Gastroesophageal sphincter (tissue), 4 donors: ENCODE results near the gene GABRR3. TPM values are rescaled to one million over a fixed set of nuclear protein-coding genes. Genes with fewer than 3 reads are reported as not detected.

ENCODE experiments used
- ATAC-seq: fragments of 150-250 bp; one replicate; pipeline ENCODE4 v1.9.1; 2016; ENCODE audit warnings: mild to moderate bottlenecking, moderate library complexity
- H3K27ac ChIP-seq, 4 donors: fragments of 200-600 bp; sonication (generic) in 3 of 4; 1 replicate in 3 of 4; 2 replicates in 1 of 4; pipeline ENCODE4 v1.5.1; 2016 to 2019
- H3K27me3 ChIP-seq: fragments of 200-600 bp; sonication (generic); one replicate; pipeline ENCODE4 v1.5.1; 2019
- H3K36me3 ChIP-seq, 2 donors: fragments of 200-600 bp; sonication (generic); one replicate each; pipeline ENCODE4 v1.5.1; 2019; ENCODE audit warnings: control low read depth in 1 of 2
- H3K4me1 ChIP-seq, 3 donors: fragments of 200-600 bp; sonication (generic); 1 replicate in 2 of 3; 2 replicates in 1 of 3; pipeline ENCODE4 v1.5.1; 2016 to 2019; ENCODE audit warnings: control low read depth in 2 of 3
- H3K4me3 ChIP-seq, 2 donors: fragments of 200-600 bp; sonication (generic); one replicate each; pipeline ENCODE4 v1.5.1; 2019; ENCODE audit warnings: mild to moderate bottlenecking in 1 of 2, moderate library complexity in 1 of 2
- H3K9me3 ChIP-seq, 3 donors: fragments of 200-600 bp; sonication (generic); one replicate each; pipeline ENCODE4 v1.5.1; 2017 to 2019; ENCODE audit warnings: control low read depth in 2 of 3
- CTCF ChIP-seq, 4 experiments: fragments of 200-600 bp in 2 of 4; fragments of 450-650 bp in 2 of 4; sonication (generic) in 1 of 4; IDR thresholded peaks; one replicate each; pipeline ENCODE4 v1.5.1; 2017 to 2019; ENCODE audit warnings: antibody characterized with exemption in 4 of 4, mild to moderate bottlenecking in 2 of 4, moderate library complexity in 2 of 4
- EP300 ChIP-seq: sonication (generic); formaldehyde crosslinking; IDR thresholded peaks from one replicate; pipeline ENCODE4 v1.6.1; 2017; ENCODE audit warnings: antibody characterized with exemption, mild to moderate bottlenecking
- POLR2A ChIP-seq, 2 donors: fragments of 450-650 bp; IDR thresholded peaks; one replicate each; pipeline ENCODE4 v1.6.1; 2017; ENCODE audit warnings: antibody characterized with exemption in 2 of 2, mild to moderate bottlenecking in 2 of 2, moderate library complexity in 1 of 2
- POLR2AphosphoS5 ChIP-seq: sonication (generic); formaldehyde crosslinking; IDR thresholded peaks from one replicate; pipeline ENCODE4 v1.6.1; 2017; ENCODE audit warnings: antibody characterized with exemption
- WGBS, 2 donors: methylation state at CpG; one replicate each; pipeline ENCODE4 v1.1.5; 2018; ENCODE audit warnings: low coverage in 1 of 2; 5-methylcytosine and 5-hydroxymethylcytosine counted together
- total RNA-seq, 4 donors: library from RNA; depleted of rRNA; stranded (reverse); fragments of >200 nt; gene quantifications; one replicate each; pipeline ENCODE4 v1.1.0, GENCODE V29; 2016

The GABRR3 gene
- total RNA-seq, 4 donors from 2014 or later, result not detected

GRCh38 chr3:97970156-97970555 lies 65.0 kb downstream of the GABRR3 start:
- Histone ChIP-seq H3K4me3 (no peak overlapping the region), H3K27ac (no peak overlapping the region), H3K9me3 (no peaks in the 10 kb centered on the region), H3K27me3 (no peaks in the 10 kb centered on the region), H3K4me1 (peaks cover 0 to 34% (median 5%) of the 10 kb centered on the region in 3 donors), H3K36me3 (peaks cover 0 to 18% of the 10 kb centered on the region in 2 donors)
- WGBS, 2 donors, result 80 to 88% methylated on average over 1 of the region's 1 CpG
- no peak for ATAC-seq
- TF ChIP-seq EP300 (no peak), POLR2AphosphoS5 (no peak), POLR2A (IDR thresholded peaks at IDR 0.05) (no peak), CTCF (IDR thresholded peaks at IDR 0.05) (no peak)

GRCh38 chr3:97969541-97969940 lies 65.6 kb downstream of the GABRR3 start:
- no peak for ATAC-seq
- no peaks in the 10 kb centered on the region for H3K9me3 ChIP-seq
- WGBS, 2 donors, result 80% methylated on average over 5 of the region's 5 CpGs; no CpG with 5 or more reads in 1 of the 2 donors
- peaks cover 0 to 18% of the 10 kb centered on the region in 2 donors for H3K36me3 ChIP-seq
- TF ChIP-seq EP300 (no peak), CTCF (IDR thresholded peaks at IDR 0.05) (no peak), POLR2AphosphoS5 (no peak), POLR2A (IDR thresholded peaks at IDR 0.05) (no peak)
- peaks cover 0 to 34% (median 5%) of the 10 kb centered on the region in 3 donors for H3K4me1 ChIP-seq
- H3K27me3 ChIP-seq, result no peaks in the 10 kb centered on the region
- H3K27ac ChIP-seq, result no peak overlapping the region
- H3K4me3 ChIP-seq, result no peak overlapping the region

- WGBS, 2 donors, result 100% methylated on average over 1 of the region's 1 CpG
- Histone ChIP-seq H3K4me3 (no peak overlapping the region), H3K4me1 (peaks cover 0 to 34% (median 5%) of the 10 kb centered on the region in 3 donors), H3K27ac (no peak overlapping the region), H3K9me3 (no peaks in the 10 kb centered on the region), H3K36me3 (peaks cover 0 to 26% of the 10 kb centered on the region in 2 donors), H3K27me3 (no peaks in the 10 kb centered on the region)
- ATAC-seq, result no peak
- TF ChIP-seq POLR2AphosphoS5, result no peak
- TF ChIP-seq POLR2A (IDR thresholded peaks at IDR 0.05), result no peak
- no peak for TF ChIP-seq CTCF (IDR thresholded peaks at IDR 0.05)
- TF ChIP-seq EP300, result no peak
Measured at GRCh38 chr3:97968376-97968775, 66.7 kb downstream of the GABRR3 start.

- Histone ChIP-seq H3K36me3 (peaks cover 0 to 29% of the 10 kb centered on the region in 2 donors), H3K4me3 (no peak overlapping the region), H3K27ac (no peak overlapping the region), H3K4me1 (peaks cover 0 to 32% (median 4%) of the 10 kb centered on the region in 3 donors), H3K27me3 (no peaks in the 10 kb centered on the region), H3K9me3 (no peaks in the 10 kb centered on the region)
- no peak for ATAC-seq
- WGBS, 2 donors, result 86 to 97% methylated on average over 8 of the region's 8 CpGs
- TF ChIP-seq POLR2A (IDR thresholded peaks at IDR 0.05) (no peak), EP300 (no peak), POLR2AphosphoS5 (no peak), CTCF (IDR thresholded peaks at IDR 0.05) (no peak)
Measured at GRCh38 chr3:97967966-97968365, 67.1 kb downstream of the GABRR3 start.

- 52 to 69% methylated on average over 4 to 5 of the region's 8 CpGs for WGBS, 2 donors
- Histone ChIP-seq H3K4me3 (no peak overlapping the region), H3K4me1 (peaks cover 0 to 8% (median 0%) of the 10 kb centered on the region in 3 donors), H3K27ac (no peak overlapping the region), H3K36me3 (peaks cover 0 to 48% of the 10 kb centered on the region in 2 donors), H3K9me3 (no peaks in the 10 kb centered on the region), H3K27me3 (no peaks in the 10 kb centered on the region)
- TF ChIP-seq EP300 (no peak), POLR2A (IDR thresholded peaks at IDR 0.05) (no peak), CTCF (IDR thresholded peaks at IDR 0.05) (no peak), POLR2AphosphoS5 (no peak)
- no peak for ATAC-seq
Measured at GRCh38 chr3:97960993-97961766, 73.9 kb downstream of the GABRR3 start.
